Measurements from ENCODE around the gene MYO7B. TPM values are rescaled to one million over a fixed set of nuclear protein-coding genes. Genes with fewer than 3 reads are reported as not detected.

Gene MYO7B
- total RNA-seq, 1 donor from 2014 or later, result 1.7 TPM

DNA sequence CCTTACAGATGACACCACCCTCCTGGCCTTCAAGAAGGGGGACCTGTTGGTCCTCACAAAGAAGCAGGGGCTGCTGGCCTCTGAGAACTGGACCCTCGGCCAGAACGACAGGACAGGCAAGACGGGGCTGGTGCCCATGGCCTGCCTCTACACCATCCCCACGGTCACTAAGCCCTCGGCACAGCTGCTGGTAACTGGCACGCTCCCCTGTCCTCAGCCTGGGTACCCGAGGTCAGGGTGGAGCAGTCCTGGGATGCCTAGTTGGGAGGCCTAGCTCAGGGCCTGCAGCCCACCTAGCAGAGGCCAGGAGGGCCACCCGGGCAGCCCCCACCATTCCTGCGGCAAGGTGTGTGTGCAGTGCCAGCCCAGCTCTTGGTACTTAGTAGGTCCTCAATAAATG, 94.2 kb downstream of the MYO7B start:
- Mint-ChIP-seq H3K27me3 (peaks cover 3% of the 10 kb centered on the region), H3K9me3 (no peaks in the 10 kb centered on the region), H3K27ac (no peak overlapping the region), H3K4me1 (ENCODE audit: unreplicated experiment) (no peaks in the 10 kb centered on the region), H3K4me3 (no peak overlapping the region), H3K36me3 (no peaks in the 10 kb centered on the region)
- DNase-seq (ENCODE audit: extremely low spot score, unreplicated experiment), result no peak
- TF ChIP-seq CTCF (conservative IDR thresholded peaks at IDR 0.05), result no peak

DNA sequence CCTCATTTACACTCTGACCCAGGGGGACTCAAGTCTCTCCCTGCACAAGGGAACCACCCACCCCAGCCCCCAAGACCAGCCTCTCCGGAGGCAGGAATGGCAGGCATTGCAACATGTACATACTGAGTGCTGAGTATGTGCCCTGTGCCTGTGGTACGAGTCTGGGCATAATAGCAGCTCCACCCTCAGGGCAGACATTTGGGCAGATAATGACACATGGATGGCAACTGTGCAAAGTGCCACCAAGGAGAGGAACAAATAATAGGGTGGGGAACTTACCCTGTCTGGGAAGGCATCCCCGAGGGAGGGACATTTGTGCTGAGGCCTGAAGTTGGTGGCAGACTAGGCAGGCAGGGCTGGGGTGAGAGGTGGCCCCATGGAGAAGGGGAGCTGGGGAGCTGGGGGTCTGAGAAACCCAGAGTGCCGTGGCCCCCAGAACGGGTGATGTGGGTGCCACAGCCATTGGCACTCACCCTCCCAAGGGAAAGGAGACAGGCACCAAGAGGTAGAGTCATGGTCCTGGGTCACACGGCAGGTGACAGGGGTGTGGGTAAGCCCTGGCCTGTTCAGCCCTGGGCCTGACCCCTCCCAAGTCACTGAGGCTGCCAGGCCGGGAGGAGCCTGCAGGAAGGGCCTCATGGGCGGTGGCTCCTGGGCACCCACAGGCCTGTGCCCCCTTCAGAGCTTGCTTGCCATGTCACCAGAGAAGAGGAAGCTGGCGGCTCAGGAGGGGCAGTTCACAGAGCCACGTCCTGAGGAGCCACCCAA, 94.8 kb downstream of the MYO7B start:
- H3K27me3 Mint-ChIP-seq, result peaks cover 3% of the 10 kb centered on the region
- H3K9me3 Mint-ChIP-seq, result no peaks in the 10 kb centered on the region
- DNase-seq (ENCODE audit: extremely low spot score, unreplicated experiment), result no peak
- no peaks in the 10 kb centered on the region for H3K36me3 Mint-ChIP-seq
- TF ChIP-seq CTCF (conservative IDR thresholded peaks at IDR 0.05), result no peak
- no peak overlapping the region for H3K4me3 Mint-ChIP-seq
- H3K4me1 Mint-ChIP-seq (ENCODE audit: unreplicated experiment), result no peaks in the 10 kb centered on the region
- H3K27ac Mint-ChIP-seq, result no peak overlapping the region

- TF ChIP-seq CTCF (conservative IDR thresholded peaks at IDR 0.05), result no peak
- no peak for DNase-seq (ENCODE audit: extremely low spot score, unreplicated experiment)
- peaks cover under 1% of the 10 kb centered on the region for H3K27me3 Mint-ChIP-seq
- no peaks in the 10 kb centered on the region for H3K4me1 Mint-ChIP-seq (ENCODE audit: unreplicated experiment)
- no peaks in the 10 kb centered on the region for H3K36me3 Mint-ChIP-seq
- H3K4me3 Mint-ChIP-seq, result no peak overlapping the region
- no peaks in the 10 kb centered on the region for H3K9me3 Mint-ChIP-seq
- no peak overlapping the region for H3K27ac Mint-ChIP-seq
Measured at GRCh38 chr2:127630864-127631540, 95.5 kb downstream of the MYO7B start.

- DNase-seq (ENCODE audit: extremely low spot score, unreplicated experiment), result no peak
- Mint-ChIP-seq H3K27me3 (no peaks in the 10 kb centered on the region), H3K4me3 (no peak overlapping the region), H3K27ac (no peak overlapping the region), H3K9me3 (no peaks in the 10 kb centered on the region), H3K4me1 (ENCODE audit: unreplicated experiment) (no peaks in the 10 kb centered on the region), H3K36me3 (no peaks in the 10 kb centered on the region)
- no peak for TF ChIP-seq CTCF (conservative IDR thresholded peaks at IDR 0.05)
Measured at GRCh38 chr2:127631541-127631996, 96.1 kb downstream of the MYO7B start.

DNA sequence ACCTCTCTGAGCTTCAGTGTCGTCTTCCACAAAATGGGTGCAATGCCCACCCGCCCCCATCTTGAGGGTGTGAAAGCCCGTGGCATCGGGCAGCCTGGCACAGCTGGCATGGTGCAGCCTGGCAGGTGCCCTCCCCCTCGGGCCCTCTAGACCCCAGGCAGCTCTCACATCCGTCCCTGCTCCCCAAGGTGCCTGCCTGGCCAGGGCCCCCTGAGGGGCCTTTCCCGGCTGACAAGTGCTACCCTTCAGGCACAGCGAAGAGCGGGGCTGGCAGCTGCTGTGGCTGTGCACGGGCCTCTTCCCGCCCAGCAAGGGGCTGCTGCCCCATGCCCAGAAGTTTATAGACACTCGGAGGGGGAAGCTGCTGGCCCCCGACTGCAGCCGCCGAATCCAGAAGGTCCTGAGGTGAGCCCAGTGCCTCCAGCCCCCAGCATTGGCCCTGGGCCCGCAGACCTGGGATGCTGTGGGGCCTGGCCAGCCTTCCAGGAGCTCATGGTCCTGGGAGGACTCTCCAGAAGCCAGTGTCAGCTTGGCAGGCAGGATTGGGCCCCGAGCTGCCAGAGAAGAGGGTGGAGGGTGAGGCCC, 96.6 kb downstream of the MYO7B start:
- Mint-ChIP-seq H3K4me3 (no peak overlapping the region), H3K27ac (no peak overlapping the region), H3K9me3 (no peaks in the 10 kb centered on the region), H3K27me3 (no peaks in the 10 kb centered on the region), H3K36me3 (no peaks in the 10 kb centered on the region), H3K4me1 (ENCODE audit: unreplicated experiment) (no peaks in the 10 kb centered on the region)
- no peak for DNase-seq (ENCODE audit: extremely low spot score, unreplicated experiment)
- no peak for TF ChIP-seq CTCF (conservative IDR thresholded peaks at IDR 0.05)
